Measurements from ENCODE around the gene ADAMTS1. TPM values are rescaled to one million over a fixed set of nuclear protein-coding genes. Genes with fewer than 3 reads are reported as not detected.

Gene ADAMTS1
- total and polyA plus RNA-seq, 2 donors (not counting 3 experiments of a cell fraction or from before 2014, with no cell fraction given), result 15.4 to 16.3 TPM

GRCh38 chr21:26820509-26820908 is 24.7 kb downstream of the ADAMTS1 start:
- H4K20me1 ChIP-seq (replicated peaks; ENCODE audit: control insufficient read depth, extremely low read depth, insufficient read depth, low read length), result no peaks in the 10 kb centered on the region
- H3K27ac ChIP-seq (ENCODE audit: insufficient read depth, low read depth, low read length), result no peak overlapping the region
- no peak overlapping the region for H3K4me3 ChIP-seq (replicated peaks in 1 of 3; ENCODE audit: insufficient read depth in 1 of 3, low read depth in 1 of 3, low read length in 3 of 3)
- H3K9me3 ChIP-seq (replicated peaks; ENCODE audit: control insufficient read depth, insufficient read depth, low read length), result no peaks in the 10 kb centered on the region
- no peak for TF ChIP-seq POLR2A (IDR thresholded peaks at IDR 0.05; ENCODE audit: low read depth, low read length)
- TF ChIP-seq MAX (IDR thresholded peaks at IDR 0.05; ENCODE audit: insufficient read depth, insufficient read length), result no peak
- no peak for TF ChIP-seq MYC (IDR thresholded peaks at IDR 0.05; ENCODE audit: low read depth, low read length)
- no peak for TF ChIP-seq JUN (IDR thresholded peaks at IDR 0.05; ENCODE audit: borderline replicate concordance, insufficient read depth, insufficient read length, low read depth)
- H3K9ac ChIP-seq (replicated peaks; ENCODE audit: extremely low read depth, insufficient read depth, low read length), result no peak overlapping the region
- no peak for FAIRE-seq
- dilution Hi-C loops (cut with MboI; ENCODE audit: extremely low pct_ligation_motif_present, low sequenced_read_pairs), result no loop called here
- CTCF ChIA-PET, result interaction anchor here (1.0 kb wide), 1 partner anchor 1924 kb away, joined by 3 read pairs; no protein-coding TSS in a partner anchor
- intact Hi-C loops (cut with micrococcal nuclease), result no loop called here
- POLR2A ChIA-PET, result no interaction called here
- peaks cover 0 to 5% of the 10 kb centered on the region in 2 experiments for H3K27me3 ChIP-seq (ENCODE audit: control insufficient read depth in 2 of 2, insufficient read depth in 2 of 2, low read length in 2 of 2)
- no TSS peak for BruUV-seq (replicated peaks)
- H3K79me2 ChIP-seq (ENCODE audit: control insufficient read depth, insufficient read depth, low read length), result no peaks in the 10 kb centered on the region
- H3K4me1 ChIP-seq (ENCODE audit: control insufficient read depth, extremely low read depth, insufficient read depth, low read length), result no peaks in the 10 kb centered on the region
- DNase-seq (ENCODE audit: low read depth, low spot score), result no peak
- H3K9me1 ChIP-seq (replicated peaks; ENCODE audit: control insufficient read depth, extremely low read depth, insufficient read depth, low read length), result no peaks in the 10 kb centered on the region
- H2AFZ ChIP-seq (ENCODE audit: low read depth, low read length), result no peak overlapping the region
- H3K36me3 ChIP-seq (ENCODE audit: control insufficient read depth in 2 of 2, extremely low read depth in 1 of 2, insufficient read depth in 2 of 2, low read length in 2 of 2), result no peaks in the 10 kb centered on the region
- H3K4me2 ChIP-seq (ENCODE audit: insufficient read depth, low read length), result no peak overlapping the region

DNA sequence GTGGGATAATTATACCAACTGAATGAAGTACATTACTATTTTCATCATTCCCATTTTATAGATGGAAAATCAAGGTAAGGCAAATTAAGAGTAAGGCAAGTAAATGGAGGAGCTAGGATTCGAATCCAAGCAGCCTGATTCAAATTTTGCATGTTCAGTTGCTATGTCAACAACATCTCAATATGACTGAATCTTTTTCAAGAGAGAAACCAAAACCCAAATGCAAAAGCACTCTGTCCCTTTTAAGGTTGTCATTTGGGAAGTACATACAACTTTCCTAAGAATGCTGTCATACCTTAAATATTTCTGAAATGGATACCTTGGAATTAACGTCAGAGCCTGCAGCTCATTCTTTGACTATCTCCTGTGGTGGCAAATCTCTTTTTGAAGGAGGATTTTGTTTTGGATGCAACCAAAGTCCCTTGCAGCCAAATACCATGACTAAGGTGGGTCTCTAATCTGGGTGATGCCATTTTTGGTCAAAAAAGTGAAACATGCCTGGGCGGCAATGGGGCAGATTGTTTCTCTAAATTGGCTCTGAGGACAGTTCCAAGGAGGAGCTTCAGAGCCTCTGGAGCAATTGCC is 25.4 kb downstream of the ADAMTS1 start:
- Histone ChIP-seq H3K4me2 (ENCODE audit: insufficient read depth, low read length) (no peak overlapping the region), H3K9ac (replicated peaks; ENCODE audit: extremely low read depth, insufficient read depth, low read length) (no peak overlapping the region), H3K79me2 (ENCODE audit: control insufficient read depth, insufficient read depth, low read length) (no peaks in the 10 kb centered on the region), H2AFZ (ENCODE audit: low read depth, low read length) (no peak overlapping the region), H3K27me3 (ENCODE audit: control insufficient read depth in 2 of 2, insufficient read depth in 2 of 2, low read length in 2 of 2) (peaks cover 0 to 5% of the 10 kb centered on the region in 2 experiments), H3K9me1 (replicated peaks; ENCODE audit: control insufficient read depth, extremely low read depth, insufficient read depth, low read length) (no peaks in the 10 kb centered on the region), H3K9me3 (replicated peaks; ENCODE audit: control insufficient read depth, insufficient read depth, low read length) (no peaks in the 10 kb centered on the region), H3K36me3 (ENCODE audit: control insufficient read depth in 2 of 2, extremely low read depth in 1 of 2, insufficient read depth in 2 of 2, low read length in 2 of 2) (no peaks in the 10 kb centered on the region), H3K4me1 (ENCODE audit: control insufficient read depth, extremely low read depth, insufficient read depth, low read length) (no peaks in the 10 kb centered on the region), H4K20me1 (replicated peaks; ENCODE audit: control insufficient read depth, extremely low read depth, insufficient read depth, low read length) (no peaks in the 10 kb centered on the region), H3K4me3 (replicated peaks in 1 of 3; ENCODE audit: insufficient read depth in 1 of 3, low read depth in 1 of 3, low read length in 3 of 3) (no peak overlapping the region), H3K27ac (ENCODE audit: insufficient read depth, low read depth, low read length) (no peak overlapping the region)
- no peak for DNase-seq (ENCODE audit: low read depth, low spot score)
- intact Hi-C loops (cut with micrococcal nuclease) (loop anchor here (5.0 kb wide), 1 partner anchor 43 kb away; no protein-coding TSS in a partner anchor), dilution Hi-C loops (cut with MboI; ENCODE audit: extremely low pct_ligation_motif_present, low sequenced_read_pairs) (no loop called here)
- ChIA-PET POLR2A (no interaction called here), CTCF (interaction anchor here (1.0 kb wide), 1 partner anchor 1925 kb away, joined by 3 read pairs; no protein-coding TSS in a partner anchor)
- TF ChIP-seq EZH2 (IDR thresholded peaks at IDR 0.05; ENCODE audit: borderline replicate concordance, low read depth, low read length, severe bottlenecking), result no peak
- no peak for TF ChIP-seq POLR2A (IDR thresholded peaks at IDR 0.05; ENCODE audit: low read depth, low read length)
- no peak for TF ChIP-seq MAX (IDR thresholded peaks at IDR 0.05; ENCODE audit: insufficient read depth, insufficient read length)
- no peak for TF ChIP-seq POLR2AphosphoS5 (IDR thresholded peaks at IDR 0.05; ENCODE audit: insufficient read depth, low read depth, low read length)
- no TSS peak for BruUV-seq (replicated peaks)
- no peak for FAIRE-seq

Data from endothelial cell of umbilical vein (primary cell).